ENCODE measurements around the gene PRKCE. TPM values are rescaled to one million over a fixed set of nuclear protein-coding genes. Genes with fewer than 3 reads are reported as not detected.

PRKCE gene
- total and polyA plus RNA-seq, 2 experiments from 2014 or later = 9.6 to 11.9 TPM

GRCh38 chr2:45818591-45818990 lies 167.1 kb downstream of the PRKCE start:
- peaks cover 22% of the 10 kb centered on the region for H3K4me1 ChIP-seq (ENCODE audit: insufficient read depth)
- no peak overlapping the region for H3K27ac ChIP-seq
- TF ChIP-seq CTCF (IDR thresholded peaks at IDR 0.05; ENCODE audit: poor library complexity) (no peak), EZH2phosphoT487 (IDR thresholded peaks at IDR 0.05; ENCODE audit: low read depth, severe bottlenecking, unreplicated experiment) (no peak), EZH2 (IDR thresholded peaks at IDR 0.05; ENCODE audit: borderline replicate concordance) (no peak)
- H3K27me3 ChIP-seq = no peaks in the 10 kb centered on the region
- H3K4me2 ChIP-seq = no peak overlapping the region
- H3K9me2 ChIP-seq (replicated peaks; ENCODE audit: insufficient read depth) = no peaks in the 10 kb centered on the region
- no peak overlapping the region for H3K4me3 ChIP-seq
- H3K79me2 ChIP-seq = no peaks in the 10 kb centered on the region
- no peaks in the 10 kb centered on the region for H4K20me1 ChIP-seq (ENCODE audit: insufficient read depth, poor library complexity, severe bottlenecking)
- no peaks in the 10 kb centered on the region for H3K36me3 ChIP-seq (replicated peaks; ENCODE audit: insufficient read depth, low read depth)
- 35% methylated on average over 5 of the region's 5 CpGs for WGBS (ENCODE audit: low lambda C conversion rate, missing lambda C conversion rate)
- DNase-seq (ENCODE audit: low spot score) = no peak
- H2AFZ ChIP-seq = no peak overlapping the region
- no peaks in the 10 kb centered on the region for H3K9me3 ChIP-seq (ENCODE audit: low read depth)

- H3K4me1 ChIP-seq (ENCODE audit: insufficient read depth) = peaks cover 17% of the 10 kb centered on the region
- H3K9me2 ChIP-seq (replicated peaks; ENCODE audit: insufficient read depth) = no peaks in the 10 kb centered on the region
- no peaks in the 10 kb centered on the region for H3K79me2 ChIP-seq
- H3K36me3 ChIP-seq (replicated peaks; ENCODE audit: insufficient read depth, low read depth) = no peaks in the 10 kb centered on the region
- H2AFZ ChIP-seq = no peak overlapping the region
- TF ChIP-seq CTCF (IDR thresholded peaks at IDR 0.05; ENCODE audit: poor library complexity) (no peak), EZH2phosphoT487 (IDR thresholded peaks at IDR 0.05; ENCODE audit: low read depth, severe bottlenecking, unreplicated experiment) (no peak), EZH2 (IDR thresholded peaks at IDR 0.05; ENCODE audit: borderline replicate concordance) (no peak)
- DNase-seq (ENCODE audit: low spot score) = no peak
- no peak overlapping the region for H3K27ac ChIP-seq
- no peak overlapping the region for H3K4me2 ChIP-seq
- no peaks in the 10 kb centered on the region for H3K9me3 ChIP-seq (ENCODE audit: low read depth)
- no peak overlapping the region for H3K4me3 ChIP-seq
- no peaks in the 10 kb centered on the region for H3K27me3 ChIP-seq
- 94% methylated on average over 7 of the region's 7 CpGs for WGBS (ENCODE audit: low lambda C conversion rate, missing lambda C conversion rate)
- no peaks in the 10 kb centered on the region for H4K20me1 ChIP-seq (ENCODE audit: insufficient read depth, poor library complexity, severe bottlenecking)
Measured at GRCh38 chr2:45820048-45820447, 168.6 kb downstream of the PRKCE start.

GRCh38 chr2:45821558-45822271 lies 170.2 kb downstream of the PRKCE start:
- no peaks in the 10 kb centered on the region for H3K9me2 ChIP-seq (replicated peaks; ENCODE audit: insufficient read depth)
- no peak for TF ChIP-seq EZH2phosphoT487 (IDR thresholded peaks at IDR 0.05; ENCODE audit: low read depth, severe bottlenecking, unreplicated experiment)
- TF ChIP-seq EZH2 (IDR thresholded peaks at IDR 0.05; ENCODE audit: borderline replicate concordance) = no peak
- no peak for TF ChIP-seq CTCF (IDR thresholded peaks at IDR 0.05; ENCODE audit: poor library complexity)
- peak; percentile 80 for DNase-seq (ENCODE audit: low spot score)
- H3K4me2 ChIP-seq = peak overlapping the region; percentile 20
- no peak overlapping the region for H2AFZ ChIP-seq
- no peaks in the 10 kb centered on the region for H4K20me1 ChIP-seq (ENCODE audit: insufficient read depth, poor library complexity, severe bottlenecking)
- H3K79me2 ChIP-seq = no peaks in the 10 kb centered on the region
- peak overlapping the region; percentile 20 for H3K27ac ChIP-seq
- 76% methylated on average over 9 of the region's 9 CpGs for WGBS (ENCODE audit: low lambda C conversion rate, missing lambda C conversion rate)
- no peaks in the 10 kb centered on the region for H3K36me3 ChIP-seq (replicated peaks; ENCODE audit: insufficient read depth, low read depth)
- no peaks in the 10 kb centered on the region for H3K9me3 ChIP-seq (ENCODE audit: low read depth)
- no peak overlapping the region for H3K4me3 ChIP-seq
- no peaks in the 10 kb centered on the region for H3K27me3 ChIP-seq
- H3K4me1 ChIP-seq (ENCODE audit: insufficient read depth) = peaks cover 17% of the 10 kb centered on the region
